GM23338 (cell line): Measurements from ENCODE around the gene IQGAP1. TPM values are rescaled to one million over a fixed set of nuclear protein-coding genes. Genes with fewer than 3 reads are reported as not detected.
A peak's percentile ranks its signal among the peaks of the same experiment; 100 is the strongest.

Source experiments
- ATAC-seq: fragments of 200-7000 bp; cut with Tn5 transposase; 3 replicates; pipeline ENCODE4 v1.9.1; 2020
- DNase-seq: peaks from one replicate; pipeline ENCODE4 v3.0.0-alpha.2; 2015; ENCODE audit warnings: low spot score
- H2AFZ ChIP-seq: fragments of 200-600 bp; sonication (generic); 2 replicates; pipeline ENCODE4 v1.8.0; 2016; ENCODE audit warnings: antibody characterized with exemption, mild to moderate bottlenecking, moderate library complexity
- H3F3A ChIP-seq: fragments of 200-600 bp; sonication (generic); replicated peaks from 2 replicates; pipeline ENCODE4 v1.8.0; 2017; ENCODE audit warnings: antibody characterized with exemption, mixed run types, low read depth
- H3K27ac ChIP-seq: fragments of 200-600 bp; sonication (generic); 2 replicates; pipeline ENCODE4 v1.6.1; 2016; ENCODE audit warnings: low read depth
- H3K27me3 ChIP-seq: fragments of 200-600 bp; sonication (generic); 2 replicates; pipeline ENCODE4 v1.8.0; 2016; ENCODE audit warnings: mild to moderate bottlenecking, mixed run types, moderate library complexity; ENCODE audit not compliant: insufficient read depth
- H3K36me3 ChIP-seq: fragments of 200-600 bp; sonication (generic); 2 replicates; pipeline ENCODE4 v1.8.0; 2016; ENCODE audit warnings: mild to moderate bottlenecking; ENCODE audit not compliant: insufficient read depth
- H3K4me1 ChIP-seq: fragments of 200-600 bp; sonication (generic); 2 replicates; pipeline ENCODE4 v1.8.0; 2016; ENCODE audit warnings: mild to moderate bottlenecking, moderate library complexity; ENCODE audit not compliant: insufficient read depth
- H3K4me2 ChIP-seq: fragments of 200-600 bp; sonication (generic); 2 replicates; pipeline ENCODE4 v1.7.1; 2017; ENCODE audit warnings: mixed run types
- H3K4me3 ChIP-seq: fragments of 200-600 bp; sonication (generic); 2 replicates; pipeline ENCODE4 v1.6.1; 2016; ENCODE audit warnings: mixed run types
- H3K79me2 ChIP-seq: fragments of 200-600 bp; sonication (generic); replicated peaks from 2 replicates; pipeline ENCODE4 v1.8.0; 2017; ENCODE audit warnings: mild to moderate bottlenecking; ENCODE audit not compliant: insufficient read depth
- H3K9me2 ChIP-seq: fragments of 200-600 bp; sonication (generic); 2 replicates; pipeline ENCODE4 v1.8.0; 2017; ENCODE audit not compliant: insufficient read depth
- H4K20me1 ChIP-seq: fragments of 200-600 bp; sonication (generic); replicated peaks from 2 replicates; pipeline ENCODE4 v1.8.0; 2017; ENCODE audit warnings: mild to moderate bottlenecking; ENCODE audit not compliant: insufficient read depth
- H3K27ac Mint-ChIP-seq: 2 replicates; pipeline ENCODE4 v1.8.0; 2020; ENCODE audit warnings: inconsistent platforms, mild to moderate bottlenecking, moderate library complexity, mixed read lengths
- H3K27me3 Mint-ChIP-seq: 3 replicates; pipeline ENCODE4 v1.8.0; 2022; ENCODE audit warnings: low read depth, mild to moderate bottlenecking, moderate library complexity, mixed read lengths, inconsistent platforms; ENCODE audit not compliant: insufficient read depth, poor library complexity
- H3K36me3 Mint-ChIP-seq: 3 replicates; pipeline ENCODE4 v1.8.0; 2021; ENCODE audit warnings: low read depth, mild to moderate bottlenecking, inconsistent platforms, moderate library complexity, mixed read lengths
- H3K4me1 Mint-ChIP-seq: 3 replicates; pipeline ENCODE4 v1.8.0; 2020; ENCODE audit warnings: mild to moderate bottlenecking, inconsistent platforms, mixed read lengths
- H3K4me3 Mint-ChIP-seq: 3 replicates; pipeline ENCODE4 v1.8.0; 2021; ENCODE audit warnings: moderate library complexity, mild to moderate bottlenecking, inconsistent platforms, mixed read lengths
- H3K9me3 Mint-ChIP-seq: 3 replicates; pipeline ENCODE4 v1.8.0; 2020; ENCODE audit warnings: moderate library complexity, mild to moderate bottlenecking, inconsistent platforms, mixed read lengths
- EZH2 ChIP-seq: fragments of 200-600 bp; sonication (generic); IDR thresholded peaks from one replicate; pipeline ENCODE4 v1.8.0; 2017; ENCODE audit warnings: antibody characterized with exemption, mild to moderate bottlenecking, low read depth; ENCODE audit not compliant: unreplicated experiment
- NANOG ChIP-seq: IDR thresholded peaks from 2 replicates; pipeline ENCODE4 v1.6.1; 2016; ENCODE audit warnings: antibody characterized with exemption, borderline replicate concordance
- polyA plus RNA-seq: library from polyadenylated mRNA; unstranded; fragments of >200 nt; fragmentation: Nextera tagmentation; extraction: Ambion mirVana; gene quantifications from 2 replicates; pipeline ENCODE4 v1.2.1, GENCODE V29; 2016
- total RNA-seq: library from RNA; depleted of rRNA; stranded (reverse); fragments of >200 nt; shearing (Covaris generic); gene quantifications from 2 replicates; pipeline ENCODE4 v1.2.3, GENCODE V29; 2014
- TF ChIP-seq, protein P1 (sequence below), 2 experiments: fragments of 200-600 bp in 1 of 2; sonication (generic) in 1 of 2; conservative IDR thresholded peaks; 2 replicates each; pipeline versions ENCODE4 v1.5.1 to v1.6.1; 2016 to 2017; ENCODE audit warnings: antibody characterized with exemption in 2 of 2, low read depth in 2 of 2, mild to moderate bottlenecking in 2 of 2, moderate library complexity in 1 of 2
- TF ChIP-seq, protein P2 (sequence below): fragments of 250-450 bp; sonication (Bioruptor Pico); IDR thresholded peaks from 2 replicates; pipeline ENCODE4 v1.5.0; 2020; ENCODE audit warnings: mild to moderate bottlenecking, moderate library complexity

Gene IQGAP1
- total and polyA plus RNA-seq, 2 experiments from 2014 or later, result 92.7 to 159 TPM

DNA sequence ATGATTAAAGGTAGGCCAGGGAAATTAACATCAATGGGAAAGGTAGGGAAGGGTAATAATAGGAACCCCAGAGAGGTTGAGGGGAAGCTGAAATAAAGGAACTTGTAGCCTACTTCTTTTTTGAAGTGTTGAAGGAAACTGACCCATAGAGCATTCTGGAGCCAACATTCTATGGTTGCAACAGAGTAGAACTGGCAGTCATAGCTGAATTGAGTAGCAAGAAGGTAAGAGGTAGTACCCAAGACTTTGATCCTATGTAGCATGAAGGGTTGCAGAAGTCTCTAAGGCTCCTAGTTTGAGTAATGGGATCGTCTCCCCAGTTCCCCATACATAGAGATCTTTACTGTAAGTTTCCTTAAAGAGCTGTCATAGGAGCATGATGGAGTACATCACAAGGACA, 43.4 kb upstream of the IQGAP1 start (continued):
- TF ChIP-seq, protein P1, sequence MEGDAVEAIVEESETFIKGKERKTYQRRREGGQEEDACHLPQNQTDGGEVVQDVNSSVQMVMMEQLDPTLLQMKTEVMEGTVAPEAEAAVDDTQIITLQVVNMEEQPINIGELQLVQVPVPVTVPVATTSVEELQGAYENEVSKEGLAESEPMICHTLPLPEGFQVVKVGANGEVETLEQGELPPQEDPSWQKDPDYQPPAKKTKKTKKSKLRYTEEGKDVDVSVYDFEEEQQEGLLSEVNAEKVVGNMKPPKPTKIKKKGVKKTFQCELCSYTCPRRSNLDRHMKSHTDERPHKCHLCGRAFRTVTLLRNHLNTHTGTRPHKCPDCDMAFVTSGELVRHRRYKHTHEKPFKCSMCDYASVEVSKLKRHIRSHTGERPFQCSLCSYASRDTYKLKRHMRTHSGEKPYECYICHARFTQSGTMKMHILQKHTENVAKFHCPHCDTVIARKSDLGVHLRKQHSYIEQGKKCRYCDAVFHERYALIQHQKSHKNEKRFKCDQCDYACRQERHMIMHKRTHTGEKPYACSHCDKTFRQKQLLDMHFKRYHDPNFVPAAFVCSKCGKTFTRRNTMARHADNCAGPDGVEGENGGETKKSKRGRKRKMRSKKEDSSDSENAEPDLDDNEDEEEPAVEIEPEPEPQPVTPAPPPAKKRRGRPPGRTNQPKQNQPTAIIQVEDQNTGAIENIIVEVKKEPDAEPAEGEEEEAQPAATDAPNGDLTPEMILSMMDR (conservative IDR thresholded peaks at IDR 0.05; ENCODE audit: low read depth in 2 of 2), result no peak
- TF ChIP-seq EZH2, result no peak
- TF ChIP-seq, protein P2, sequence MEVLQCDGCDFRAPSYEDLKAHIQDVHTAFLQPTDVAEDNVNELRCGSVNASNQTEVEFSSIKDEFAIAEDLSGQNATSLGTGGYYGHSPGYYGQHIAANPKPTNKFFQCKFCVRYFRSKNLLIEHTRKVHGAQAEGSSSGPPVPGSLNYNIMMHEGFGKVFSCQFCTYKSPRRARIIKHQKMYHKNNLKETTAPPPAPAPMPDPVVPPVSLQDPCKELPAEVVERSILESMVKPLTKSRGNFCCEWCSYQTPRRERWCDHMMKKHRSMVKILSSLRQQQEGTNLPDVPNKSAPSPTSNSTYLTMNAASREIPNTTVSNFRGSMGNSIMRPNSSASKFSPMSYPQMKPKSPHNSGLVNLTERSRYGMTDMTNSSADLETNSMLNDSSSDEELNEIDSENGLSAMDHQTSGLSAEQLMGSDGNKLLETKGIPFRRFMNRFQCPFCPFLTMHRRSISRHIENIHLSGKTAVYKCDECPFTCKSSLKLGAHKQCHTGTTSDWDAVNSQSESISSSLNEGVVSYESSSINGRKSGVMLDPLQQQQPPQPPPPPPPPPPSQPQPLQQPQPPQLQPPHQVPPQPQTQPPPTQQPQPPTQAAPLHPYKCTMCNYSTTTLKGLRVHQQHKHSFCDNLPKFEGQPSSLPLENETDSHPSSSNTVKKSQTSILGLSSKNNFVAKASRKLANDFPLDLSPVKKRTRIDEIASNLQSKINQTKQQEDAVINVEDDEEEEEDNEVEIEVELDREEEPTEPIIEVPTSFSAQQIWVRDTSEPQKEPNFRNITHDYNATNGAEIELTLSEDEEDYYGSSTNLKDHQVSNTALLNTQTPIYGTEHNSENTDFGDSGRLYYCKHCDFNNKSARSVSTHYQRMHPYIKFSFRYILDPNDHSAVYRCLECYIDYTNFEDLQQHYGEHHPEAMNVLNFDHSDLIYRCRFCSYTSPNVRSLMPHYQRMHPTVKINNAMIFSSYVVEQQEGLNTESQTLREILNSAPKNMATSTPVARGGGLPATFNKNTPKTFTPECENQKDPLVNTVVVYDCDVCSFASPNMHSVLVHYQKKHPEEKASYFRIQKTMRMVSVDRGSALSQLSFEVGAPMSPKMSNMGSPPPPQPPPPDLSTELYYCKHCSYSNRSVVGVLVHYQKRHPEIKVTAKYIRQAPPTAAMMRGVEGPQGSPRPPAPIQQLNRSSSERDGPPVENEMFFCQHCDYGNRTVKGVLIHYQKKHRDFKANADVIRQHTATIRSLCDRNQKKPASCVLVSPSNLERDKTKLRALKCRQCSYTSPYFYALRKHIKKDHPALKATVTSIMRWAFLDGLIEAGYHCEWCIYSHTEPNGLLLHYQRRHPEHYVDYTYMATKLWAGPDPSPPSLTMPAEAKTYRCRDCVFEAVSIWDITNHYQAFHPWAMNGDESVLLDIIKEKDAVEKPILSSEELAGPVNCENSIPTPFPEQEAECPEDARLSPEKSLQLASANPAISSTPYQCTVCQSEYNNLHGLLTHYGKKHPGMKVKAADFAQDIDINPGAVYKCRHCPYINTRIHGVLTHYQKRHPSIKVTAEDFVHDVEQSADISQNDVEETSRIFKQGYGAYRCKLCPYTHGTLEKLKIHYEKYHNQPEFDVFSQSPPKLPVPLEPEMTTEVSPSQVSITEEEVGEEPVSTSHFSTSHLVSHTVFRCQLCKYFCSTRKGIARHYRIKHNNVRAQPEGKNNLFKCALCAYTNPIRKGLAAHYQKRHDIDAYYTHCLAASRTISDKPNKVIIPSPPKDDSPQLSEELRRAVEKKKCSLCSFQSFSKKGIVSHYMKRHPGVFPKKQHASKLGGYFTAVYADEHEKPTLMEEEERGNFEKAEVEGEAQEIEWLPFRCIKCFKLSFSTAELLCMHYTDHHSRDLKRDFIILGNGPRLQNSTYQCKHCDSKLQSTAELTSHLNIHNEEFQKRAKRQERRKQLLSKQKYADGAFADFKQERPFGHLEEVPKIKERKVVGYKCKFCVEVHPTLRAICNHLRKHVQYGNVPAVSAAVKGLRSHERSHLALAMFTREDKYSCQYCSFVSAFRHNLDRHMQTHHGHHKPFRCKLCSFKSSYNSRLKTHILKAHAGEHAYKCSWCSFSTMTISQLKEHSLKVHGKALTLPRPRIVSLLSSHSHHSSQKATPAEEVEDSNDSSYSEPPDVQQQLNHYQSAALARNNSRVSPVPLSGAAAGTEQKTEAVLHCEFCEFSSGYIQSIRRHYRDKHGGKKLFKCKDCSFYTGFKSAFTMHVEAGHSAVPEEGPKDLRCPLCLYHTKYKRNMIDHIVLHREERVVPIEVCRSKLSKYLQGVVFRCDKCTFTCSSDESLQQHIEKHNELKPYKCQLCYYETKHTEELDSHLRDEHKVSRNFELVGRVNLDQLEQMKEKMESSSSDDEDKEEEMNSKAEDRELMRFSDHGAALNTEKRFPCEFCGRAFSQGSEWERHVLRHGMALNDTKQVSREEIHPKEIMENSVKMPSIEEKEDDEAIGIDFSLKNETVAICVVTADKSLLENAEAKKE, result no peak

DNA sequence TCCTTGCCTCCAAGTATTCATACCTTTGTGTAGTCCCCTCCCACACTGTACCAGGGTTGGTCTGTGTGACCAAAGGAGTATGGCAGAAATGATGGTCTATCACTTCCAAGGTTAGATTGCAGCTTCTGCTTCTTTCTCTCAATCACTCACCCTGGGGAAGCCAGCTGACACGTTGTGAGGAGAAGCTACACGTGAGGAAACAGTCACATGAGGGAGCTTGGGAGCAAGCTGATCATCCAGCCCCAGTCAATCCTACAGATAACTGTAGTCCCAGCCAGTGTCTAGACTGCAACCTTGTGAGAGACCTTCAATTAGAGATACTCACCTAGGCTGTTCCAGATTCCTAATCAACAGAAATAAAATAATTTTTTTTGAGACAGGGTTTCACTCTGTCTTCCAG, 42.2 kb upstream of the IQGAP1 start:
- H3K27me3 Mint-ChIP-seq, result no peaks in the 10 kb centered on the region
- Histone ChIP-seq H3K4me1 (no peaks in the 10 kb centered on the region), H4K20me1 (no peaks in the 10 kb centered on the region), H3K27ac (no peak overlapping the region), H3F3A (no peaks in the 10 kb centered on the region), H3K9me2 (no peaks in the 10 kb centered on the region), H3K27me3 (no peaks in the 10 kb centered on the region), H3K79me2 (no peaks in the 10 kb centered on the region), H3K4me2 (no peak overlapping the region), H2AFZ (0 out of 2 replicates have a peak overlapping the region, but pooled peaks have one; percentile 34), H3K36me3 (no peaks in the 10 kb centered on the region), H3K4me3 (no peak overlapping the region)
- no peak overlapping the region for H3K4me3 Mint-ChIP-seq
- no peak overlapping the region for H3K27ac Mint-ChIP-seq
- ATAC-seq (no peak; the same call in 2 of the 3 replicates), DNase-seq (no peak)
- no peaks in the 10 kb centered on the region for H3K36me3 Mint-ChIP-seq
- H3K9me3 Mint-ChIP-seq, result no peaks in the 10 kb centered on the region
- no peaks in the 10 kb centered on the region; the same call in 2 of the 3 replicates for H3K4me1 Mint-ChIP-seq
- TF ChIP-seq NANOG, result no peak
- TF ChIP-seq, protein P1 (conservative IDR thresholded peaks at IDR 0.05; ENCODE audit: low read depth in 2 of 2), result peak in 1 of 2 experiments; percentile 23; a peak in 1 of 4 replicates
- TF ChIP-seq, protein P2, result no peak
